ENCODE measurements around the gene SERAC1. TPM values are rescaled to one million over a fixed set of nuclear protein-coding genes. Genes with fewer than 3 reads are reported as not detected.

Gene SERAC1
- total and polyA plus RNA-seq, 2 donors (not counting 1 experiment from before 2014, with no cell fraction given) = 1.9 to 5.8 TPM

DNA sequence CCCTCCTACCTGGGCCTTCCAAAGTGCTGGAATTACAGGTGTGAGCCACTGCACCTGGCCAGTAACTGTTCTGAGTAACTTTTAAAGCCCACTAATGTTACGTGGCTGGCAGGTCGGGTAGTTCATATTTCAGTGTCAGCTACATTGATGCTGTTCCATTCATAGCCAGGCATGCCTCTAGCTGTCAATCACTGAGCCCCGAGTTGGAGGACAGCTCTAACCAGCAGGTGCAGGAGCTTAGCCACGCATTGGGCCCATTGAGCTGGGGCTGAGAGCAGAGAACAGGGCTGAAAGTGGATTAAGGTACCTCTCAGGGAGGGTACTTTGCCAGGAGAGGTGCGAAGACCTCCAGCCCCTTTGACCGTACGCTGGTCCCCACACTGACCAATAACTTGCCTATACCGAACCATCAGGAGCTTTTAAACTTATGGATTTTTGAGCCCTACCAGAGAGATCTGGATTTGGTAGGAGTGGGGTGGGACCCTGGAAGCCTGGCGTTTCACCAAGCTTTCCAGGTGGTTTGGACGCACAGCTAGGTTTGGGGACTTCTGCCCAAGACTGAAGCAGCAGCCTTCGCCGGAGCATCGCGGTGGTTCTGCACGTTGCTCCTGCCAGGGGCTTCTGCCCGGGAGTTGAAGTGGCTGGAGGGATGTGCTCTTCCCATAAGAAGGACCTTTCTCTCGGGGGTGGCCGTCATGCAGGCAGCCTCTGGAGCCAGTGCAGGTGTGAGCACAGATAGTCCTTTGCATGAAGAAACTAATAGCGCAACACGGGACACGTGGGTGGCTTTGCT lies 82.6 kb downstream of the SERAC1 start:
- intact Hi-C loops (cut with micrococcal nuclease) = no loop called here

More for the DNA sequence above, 82.6 kb downstream of the SERAC1 start:
- ChIA-PET POLR2A (no interaction called here), CTCF (interaction anchor here (1.7 kb wide), 1 partner anchor 13 kb away, joined by 5 read pairs; no protein-coding TSS in a partner anchor)
- no peak for TF ChIP-seq EZH2 (IDR thresholded peaks at IDR 0.05; ENCODE audit: borderline replicate concordance, insufficient read depth, low read depth, low read length, poor library complexity, severe bottlenecking)
- TF ChIP-seq, protein P1, sequence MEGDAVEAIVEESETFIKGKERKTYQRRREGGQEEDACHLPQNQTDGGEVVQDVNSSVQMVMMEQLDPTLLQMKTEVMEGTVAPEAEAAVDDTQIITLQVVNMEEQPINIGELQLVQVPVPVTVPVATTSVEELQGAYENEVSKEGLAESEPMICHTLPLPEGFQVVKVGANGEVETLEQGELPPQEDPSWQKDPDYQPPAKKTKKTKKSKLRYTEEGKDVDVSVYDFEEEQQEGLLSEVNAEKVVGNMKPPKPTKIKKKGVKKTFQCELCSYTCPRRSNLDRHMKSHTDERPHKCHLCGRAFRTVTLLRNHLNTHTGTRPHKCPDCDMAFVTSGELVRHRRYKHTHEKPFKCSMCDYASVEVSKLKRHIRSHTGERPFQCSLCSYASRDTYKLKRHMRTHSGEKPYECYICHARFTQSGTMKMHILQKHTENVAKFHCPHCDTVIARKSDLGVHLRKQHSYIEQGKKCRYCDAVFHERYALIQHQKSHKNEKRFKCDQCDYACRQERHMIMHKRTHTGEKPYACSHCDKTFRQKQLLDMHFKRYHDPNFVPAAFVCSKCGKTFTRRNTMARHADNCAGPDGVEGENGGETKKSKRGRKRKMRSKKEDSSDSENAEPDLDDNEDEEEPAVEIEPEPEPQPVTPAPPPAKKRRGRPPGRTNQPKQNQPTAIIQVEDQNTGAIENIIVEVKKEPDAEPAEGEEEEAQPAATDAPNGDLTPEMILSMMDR (IDR thresholded peaks at IDR 0.05) = no peak
- peaks cover 4% of the 10 kb centered on the region for H3K4me1 Mint-ChIP-seq
- DNase-seq (no peak), ATAC-seq (ENCODE audit: low read depth) (no peak)
- no peaks in the 10 kb centered on the region for H3K9me3 Mint-ChIP-seq (ENCODE audit: insufficient read depth)
- no peak overlapping the region for H3K9ac ChIP-seq (ENCODE audit: low read length)
- H3K27me3 Mint-ChIP-seq = no peaks in the 10 kb centered on the region
- no peaks in the 10 kb centered on the region for H3K27me3 ChIP-seq (replicated peaks in 1 of 4; ENCODE audit: control extremely low read depth in 1 of 4, control insufficient read depth in 3 of 4, insufficient read depth in 4 of 4, low read length in 3 of 4)
- no peaks in the 10 kb centered on the region for H3K9me3 ChIP-seq (ENCODE audit: control extremely low read depth in 1 of 3, control insufficient read depth in 2 of 3, insufficient read depth in 1 of 3, low read length in 2 of 3)
- no peaks in the 10 kb centered on the region for H3K79me2 ChIP-seq (ENCODE audit: control insufficient read depth, insufficient read depth, low read length)
- H3K27ac Mint-ChIP-seq = no peak overlapping the region
- H3K4me1 ChIP-seq (ENCODE audit: control insufficient read depth in 2 of 2, insufficient read depth in 2 of 2, low read length in 2 of 2) = no peaks in the 10 kb centered on the region
- peaks cover 0 to 41% of the 10 kb centered on the region in 2 experiments for H3K36me3 ChIP-seq (replicated peaks in 1 of 2; ENCODE audit: control extremely low read depth in 1 of 2, control insufficient read depth in 1 of 2, extremely low read depth in 1 of 2, insufficient read depth in 2 of 2, low read length in 1 of 2)
- H3K4me2 ChIP-seq (replicated peaks; ENCODE audit: low read depth, low read length, poor library complexity, severe bottlenecking) = no peak overlapping the region
- WGBS (ENCODE audit: insufficient coverage) = 78% methylated on average over 17 of the region's 21 CpGs
- H3K27ac ChIP-seq (ENCODE audit: low read length in 2 of 2) = no peak overlapping the region
- no peak overlapping the region for H2AFZ ChIP-seq (ENCODE audit: insufficient read depth, low read depth, low read length, poor library complexity, severe bottlenecking)
- no peak overlapping the region for H3K4me3 ChIP-seq (ENCODE audit: control extremely low read depth in 1 of 5, extremely low read depth in 1 of 5, insufficient read depth in 1 of 5, low read depth in 2 of 5, low read length in 4 of 5)
- H3K4me3 Mint-ChIP-seq = no peak overlapping the region
- no peaks in the 10 kb centered on the region for H4K20me1 ChIP-seq (ENCODE audit: control insufficient read depth, insufficient read depth, low read length, poor library complexity, severe bottlenecking)

Measured in B cell (primary cell).